ENCODE data around the gene PIWIL4. TPM values are rescaled to one million over a fixed set of nuclear protein-coding genes. Genes with fewer than 3 reads are reported as not detected.

The PIWIL4 gene
- total RNA-seq, 1 donor from 2014 or later: 7.8 TPM

DNA sequence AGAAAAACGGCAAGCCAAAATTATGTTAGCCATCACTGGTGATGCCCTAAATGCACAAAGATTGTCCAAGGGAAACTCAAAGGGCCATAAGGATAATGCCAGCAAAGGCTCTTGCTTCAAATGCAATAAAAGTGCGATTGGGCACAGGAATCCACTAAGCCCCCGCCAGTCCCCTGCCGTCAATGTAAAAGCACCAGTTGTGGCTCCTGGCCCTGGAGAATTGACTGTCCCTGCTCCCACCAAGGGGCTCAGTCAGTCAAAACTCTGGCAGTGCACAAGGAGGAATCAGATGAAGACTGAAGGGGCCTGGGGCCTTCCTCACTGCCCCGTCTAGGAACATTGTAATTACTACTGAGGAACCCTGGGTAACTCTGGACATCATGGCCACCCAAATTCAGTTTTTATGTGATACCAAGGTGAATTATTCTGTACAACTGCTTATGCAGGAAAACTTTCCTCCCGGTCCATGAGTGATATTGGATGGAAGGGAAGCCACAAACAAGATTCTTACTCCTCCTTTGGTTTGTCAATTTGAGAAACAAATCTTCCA, 85.6 kb downstream of the PIWIL4 start:
- no peak for ATAC-seq
- intact Hi-C loops (cut with DNase I): no loop called here
- DNase-seq (ENCODE audit: low spot score): no peak

DNA sequence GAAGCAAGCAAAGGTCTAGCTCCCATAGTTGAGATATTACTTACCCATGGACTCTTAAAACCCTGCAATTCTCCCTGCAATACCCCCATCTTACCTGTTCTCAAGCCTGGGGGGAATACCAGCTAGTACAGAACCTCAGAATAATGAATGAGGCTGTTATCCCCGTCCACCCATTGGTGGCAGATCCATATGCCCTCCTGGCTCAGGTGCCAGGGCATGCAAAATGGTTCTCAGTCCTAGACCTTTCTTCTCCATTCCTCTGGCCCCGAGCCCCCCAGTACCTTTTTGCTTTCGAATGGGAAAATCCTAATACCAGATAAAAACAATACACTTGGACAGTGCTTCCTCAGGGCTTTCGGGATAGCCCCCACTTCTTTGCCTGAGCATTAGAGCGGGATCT, 86.4 kb downstream of the PIWIL4 start:
- ATAC-seq: no peak
- no peak for DNase-seq (ENCODE audit: low spot score)
- intact Hi-C loops (cut with DNase I): no loop called here

DNA sequence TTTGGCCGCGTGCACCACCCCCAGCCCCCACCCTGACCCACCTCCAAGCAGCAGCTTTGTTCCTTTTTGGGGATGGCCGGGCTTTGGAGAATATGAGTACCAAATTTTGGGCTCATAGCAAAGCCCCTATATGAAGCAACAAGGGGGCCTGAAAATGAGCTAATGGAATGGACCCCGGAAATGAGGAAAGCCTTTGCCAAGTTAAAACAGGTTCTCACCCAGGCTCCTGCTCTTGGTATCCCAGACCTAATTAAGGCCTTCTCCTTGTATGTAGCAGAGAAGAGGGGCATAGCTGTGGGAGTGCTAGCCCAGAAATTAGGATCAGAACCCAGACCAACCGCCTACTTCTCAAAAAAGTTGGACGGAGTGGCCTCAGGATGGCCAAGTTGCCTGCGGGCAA, 87.0 kb downstream of the PIWIL4 start:
- intact Hi-C loops (cut with DNase I): no loop called here
- DNase-seq (ENCODE audit: low spot score) (no peak), ATAC-seq (no peak)

DNA sequence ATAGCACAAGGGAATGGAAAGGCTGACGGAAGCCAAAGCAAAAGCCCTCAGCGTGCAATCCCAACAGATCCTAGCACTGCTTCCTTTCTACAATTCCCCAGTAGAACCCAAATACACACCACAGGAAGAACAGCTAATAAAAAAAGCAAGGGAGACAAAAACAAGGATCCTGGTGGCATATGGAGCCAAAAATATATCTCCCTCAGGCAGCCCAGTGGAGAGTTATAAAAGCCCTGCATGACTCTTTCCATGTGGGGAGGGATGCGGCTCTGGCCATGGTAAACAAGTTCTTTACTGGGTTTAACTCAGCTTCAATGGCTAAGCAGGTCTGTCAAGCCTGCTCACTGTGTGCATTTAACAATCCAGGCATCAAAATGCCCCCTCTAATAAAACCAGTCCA, 88.1 kb downstream of the PIWIL4 start:
- intact Hi-C loops (cut with DNase I): no loop called here
- DNase-seq (ENCODE audit: low spot score) (no peak), ATAC-seq (no peak)

DNA sequence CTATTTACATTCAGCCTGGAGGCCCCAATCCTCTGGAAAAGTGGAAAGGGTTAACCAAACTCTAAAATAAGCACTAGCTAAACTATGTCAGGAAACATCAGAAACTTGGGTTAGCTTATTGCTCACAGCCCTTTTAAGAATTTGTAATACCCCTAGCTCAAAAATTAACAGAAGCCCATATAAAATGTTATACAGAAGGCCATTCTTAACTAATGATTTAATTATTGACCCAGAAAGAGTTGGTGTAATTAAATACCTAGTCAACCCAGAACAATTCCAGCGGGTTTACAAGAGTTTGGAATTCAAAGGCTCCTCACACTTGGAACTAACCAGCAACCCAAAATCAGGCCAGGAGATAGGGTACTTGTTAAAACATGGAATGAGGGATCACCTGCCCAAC, 88.8 kb downstream of the PIWIL4 start:
- intact Hi-C loops (cut with DNase I): no loop called here
- ATAC-seq (no peak), DNase-seq (ENCODE audit: low spot score) (no peak)

DNA sequence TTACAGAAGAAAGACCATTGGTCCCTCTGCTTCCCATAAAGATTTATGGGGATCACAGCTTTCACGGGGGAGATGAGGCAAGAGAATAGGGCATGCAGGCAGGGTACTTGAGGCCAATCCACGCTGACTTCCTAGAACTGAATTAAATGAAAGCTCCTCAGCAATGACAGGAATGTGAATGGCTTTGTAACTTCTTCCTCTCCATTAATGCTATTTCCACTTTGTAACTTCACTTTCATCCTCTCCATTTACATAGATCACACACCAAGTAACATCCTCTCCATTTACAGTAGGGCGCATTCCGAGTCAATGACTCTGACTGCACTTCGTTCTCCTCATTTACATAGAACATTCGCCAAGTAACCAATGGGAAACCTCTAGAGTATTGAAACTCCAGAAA, 89.8 kb downstream of the PIWIL4 start:
- intact Hi-C loops (cut with DNase I): no loop called here
- no peak for DNase-seq (ENCODE audit: low spot score)
- no peak for ATAC-seq

DNA sequence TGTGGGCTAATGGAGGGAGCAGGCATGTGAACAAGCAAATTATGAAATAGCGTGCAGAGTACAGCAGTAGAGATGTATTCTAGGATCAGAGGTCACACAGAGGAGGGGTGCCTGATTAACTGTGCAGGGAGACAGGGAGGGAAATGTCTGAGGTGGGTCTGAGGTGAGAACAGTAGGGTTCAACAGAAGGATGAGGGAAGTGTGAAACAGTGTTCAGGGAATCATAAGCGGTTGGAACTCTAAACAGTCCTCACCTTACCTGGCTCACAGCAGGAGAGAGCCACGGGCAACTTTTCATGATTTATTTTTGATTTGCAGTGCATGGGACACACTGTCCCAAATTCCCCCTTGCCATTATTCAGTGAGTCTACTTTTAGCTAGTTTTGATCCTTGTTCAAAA, 90.5 kb downstream of the PIWIL4 start:
- no peak for ATAC-seq
- intact Hi-C loops (cut with DNase I): no loop called here
- DNase-seq (ENCODE audit: low spot score): no peak

DNA sequence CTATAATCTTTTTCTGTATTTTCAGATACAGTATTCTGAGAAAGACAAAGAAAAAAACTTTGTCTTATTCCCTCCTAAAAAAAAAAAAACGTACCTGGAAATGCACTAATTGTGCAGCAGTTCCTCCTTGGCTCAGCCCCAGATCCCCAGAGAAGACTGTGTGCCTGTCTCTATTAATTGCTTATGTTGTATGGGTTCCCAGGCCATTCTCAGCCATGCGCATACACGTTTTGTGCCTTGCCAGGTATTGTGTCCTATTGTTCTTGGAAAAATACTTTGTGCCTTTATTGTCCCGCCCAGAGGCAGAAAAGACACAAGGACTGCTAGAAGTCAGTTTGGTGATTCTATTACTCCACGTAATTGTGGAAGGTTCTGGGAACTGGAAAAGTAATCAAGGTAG, 91.2 kb downstream of the PIWIL4 start:
- DNase-seq (ENCODE audit: low spot score): no peak
- intact Hi-C loops (cut with DNase I): no loop called here
- no peak for ATAC-seq

DNA sequence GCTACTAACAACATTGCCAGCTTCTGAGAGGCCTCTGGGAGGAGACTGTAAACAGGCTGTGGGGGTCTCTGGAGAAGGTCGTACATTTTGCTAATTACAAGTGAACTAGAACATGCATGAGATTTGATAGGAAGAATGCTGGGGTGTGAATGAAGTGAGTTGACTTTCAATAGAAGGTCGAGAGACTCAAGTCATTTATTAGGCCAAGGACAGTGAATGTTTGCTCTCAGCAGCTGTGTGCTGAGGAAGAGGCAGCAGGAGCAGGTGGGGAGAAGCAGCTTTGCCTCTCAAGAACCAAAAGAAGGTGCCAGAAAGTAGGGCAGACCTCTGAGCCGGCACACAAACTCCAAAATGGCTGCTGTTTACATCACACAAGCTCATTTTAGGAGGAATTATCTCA, 91.7 kb downstream of the PIWIL4 start:
- DNase-seq (ENCODE audit: low spot score) (no peak), ATAC-seq (no peak)
- intact Hi-C loops (cut with DNase I): no loop called here

DNA sequence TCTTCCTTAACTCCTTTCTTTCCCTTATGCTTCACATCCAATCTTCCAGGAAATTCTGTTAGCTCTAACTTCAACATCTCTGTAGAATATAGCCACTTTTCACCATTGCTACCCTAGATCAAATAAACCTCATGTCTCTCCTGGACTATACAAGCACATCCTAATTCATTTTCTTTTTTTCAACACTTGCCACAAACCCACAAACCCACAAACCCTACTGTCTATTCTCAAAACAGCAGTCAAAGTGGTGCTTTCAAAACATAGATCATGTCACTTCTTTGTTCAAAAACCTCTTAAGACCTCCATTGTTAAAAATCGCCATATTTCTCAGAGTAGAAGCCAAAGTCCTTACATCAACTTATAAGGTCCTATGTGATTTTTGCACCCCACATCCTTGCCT, 94.3 kb downstream of the PIWIL4 start:
- ATAC-seq (no peak), DNase-seq (ENCODE audit: low spot score) (no peak)
- intact Hi-C loops (cut with DNase I): no loop called here

DNA sequence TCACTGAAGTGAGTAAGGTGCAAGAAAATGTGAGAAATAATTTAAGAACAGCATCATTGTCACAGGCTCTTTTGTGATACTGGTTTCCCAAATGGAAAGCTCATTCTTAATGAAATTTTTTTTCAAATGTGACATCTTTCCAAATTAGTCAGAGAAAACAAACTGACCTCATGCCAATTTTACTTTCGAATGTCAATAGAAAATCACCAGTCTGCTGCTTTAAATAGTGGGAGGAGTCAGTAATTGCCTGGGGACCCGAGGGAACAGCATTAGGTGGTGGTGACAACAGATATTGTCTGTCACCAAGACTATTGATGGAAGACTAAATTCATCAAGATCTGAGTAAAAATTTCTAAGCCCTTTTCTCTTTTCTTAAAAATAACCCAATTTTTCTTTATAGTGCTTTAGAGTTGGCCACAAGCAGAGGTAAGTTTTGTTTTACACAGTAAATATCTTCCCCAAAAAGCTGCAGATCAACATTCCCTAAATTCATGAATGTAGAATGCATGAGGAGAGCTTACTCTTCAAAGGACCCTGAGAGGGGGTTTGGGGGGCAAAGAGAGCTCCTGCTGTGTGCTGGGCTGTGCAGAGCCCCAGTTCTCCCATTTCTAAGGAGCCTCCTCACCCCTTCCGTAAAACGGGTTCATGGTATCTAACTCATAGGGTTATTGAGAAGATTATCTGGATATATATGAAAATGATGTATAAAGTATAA, 95.1 kb downstream of the PIWIL4 start:
- intact Hi-C loops (cut with DNase I): no loop called here
- no peak for DNase-seq (ENCODE audit: low spot score)

DNA sequence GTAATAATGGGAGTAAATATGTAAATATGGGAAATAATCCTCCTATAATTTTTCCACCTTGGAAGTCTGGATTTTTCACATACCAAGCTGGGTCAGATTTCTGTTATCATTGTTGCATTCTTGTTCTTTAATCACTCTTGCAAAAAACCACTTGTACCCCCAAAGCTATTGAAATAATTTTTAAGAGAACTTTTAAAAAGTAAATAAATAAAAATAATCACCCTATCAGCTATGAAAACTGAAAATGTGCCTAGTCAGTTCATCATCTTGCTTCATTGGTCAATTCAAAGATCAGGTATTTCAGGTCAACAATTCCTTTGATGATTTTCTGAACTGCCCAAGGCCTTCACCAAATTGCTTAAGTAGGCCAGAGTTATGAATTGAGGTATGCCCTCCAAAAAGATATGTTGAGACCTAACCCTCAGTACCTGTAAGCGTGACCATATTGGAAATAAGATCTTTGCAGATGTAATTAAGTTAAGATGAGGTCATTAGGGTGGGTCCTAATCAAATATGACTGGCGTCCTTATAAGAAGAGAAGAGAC, 95.8 kb downstream of the PIWIL4 start:
- intact Hi-C loops (cut with DNase I): no loop called here
- no peak for DNase-seq (ENCODE audit: low spot score)
- no peak for ATAC-seq

More for the DNA sequence above, 95.1 kb downstream of the PIWIL4 start:
- no peak for ATAC-seq

DNA sequence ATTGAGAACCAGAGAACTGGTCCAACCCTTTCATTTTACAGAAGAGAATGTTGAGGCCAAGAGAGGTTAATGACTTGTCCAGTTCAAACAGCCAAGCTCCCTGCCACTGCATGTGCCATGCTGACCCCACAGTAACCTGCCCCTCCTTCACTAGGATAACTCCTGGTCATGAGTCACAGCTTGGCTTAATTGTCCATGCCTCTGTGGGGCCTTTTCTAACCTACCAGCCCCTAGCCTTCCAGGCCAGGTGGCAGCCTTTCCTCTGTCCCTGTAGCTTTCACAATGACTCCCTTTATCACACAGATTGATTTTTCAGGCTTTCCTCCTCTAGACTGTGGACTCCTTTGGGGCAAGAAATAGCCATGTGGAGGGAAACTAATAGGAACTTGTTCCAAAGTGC, 97.2 kb downstream of the PIWIL4 start:
- intact Hi-C loops (cut with DNase I): no loop called here
- ATAC-seq (no peak), DNase-seq (ENCODE audit: low spot score) (no peak)

DNA sequence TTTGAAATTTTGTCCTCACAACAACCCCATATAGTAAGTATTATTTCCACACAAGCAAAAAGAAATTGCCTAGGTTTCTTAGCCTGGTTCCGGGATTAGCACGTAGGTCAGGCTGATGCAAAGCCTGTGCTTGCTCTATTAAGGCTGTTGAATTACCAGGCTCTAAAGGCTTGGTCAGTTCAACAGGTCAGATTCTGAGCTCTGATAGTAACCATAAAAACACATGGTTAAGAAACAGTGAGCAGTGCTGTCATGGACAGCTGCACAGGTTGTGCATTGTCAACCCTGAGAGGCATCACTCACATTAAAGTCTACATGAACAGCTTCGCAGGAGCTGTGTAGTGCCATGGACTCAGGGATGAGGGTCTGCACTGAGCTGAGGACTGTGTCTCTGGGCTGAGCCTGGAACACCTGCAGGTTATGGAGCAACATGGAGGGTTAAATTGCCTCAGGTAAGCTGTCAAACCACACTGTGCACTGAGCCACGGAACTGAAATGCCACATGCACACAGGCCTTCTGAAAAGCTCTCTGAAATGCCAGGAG, 98.0 kb downstream of the PIWIL4 start:
- DNase-seq (ENCODE audit: low spot score) (no peak), ATAC-seq (no peak)
- intact Hi-C loops (cut with DNase I): no loop called here

DNA sequence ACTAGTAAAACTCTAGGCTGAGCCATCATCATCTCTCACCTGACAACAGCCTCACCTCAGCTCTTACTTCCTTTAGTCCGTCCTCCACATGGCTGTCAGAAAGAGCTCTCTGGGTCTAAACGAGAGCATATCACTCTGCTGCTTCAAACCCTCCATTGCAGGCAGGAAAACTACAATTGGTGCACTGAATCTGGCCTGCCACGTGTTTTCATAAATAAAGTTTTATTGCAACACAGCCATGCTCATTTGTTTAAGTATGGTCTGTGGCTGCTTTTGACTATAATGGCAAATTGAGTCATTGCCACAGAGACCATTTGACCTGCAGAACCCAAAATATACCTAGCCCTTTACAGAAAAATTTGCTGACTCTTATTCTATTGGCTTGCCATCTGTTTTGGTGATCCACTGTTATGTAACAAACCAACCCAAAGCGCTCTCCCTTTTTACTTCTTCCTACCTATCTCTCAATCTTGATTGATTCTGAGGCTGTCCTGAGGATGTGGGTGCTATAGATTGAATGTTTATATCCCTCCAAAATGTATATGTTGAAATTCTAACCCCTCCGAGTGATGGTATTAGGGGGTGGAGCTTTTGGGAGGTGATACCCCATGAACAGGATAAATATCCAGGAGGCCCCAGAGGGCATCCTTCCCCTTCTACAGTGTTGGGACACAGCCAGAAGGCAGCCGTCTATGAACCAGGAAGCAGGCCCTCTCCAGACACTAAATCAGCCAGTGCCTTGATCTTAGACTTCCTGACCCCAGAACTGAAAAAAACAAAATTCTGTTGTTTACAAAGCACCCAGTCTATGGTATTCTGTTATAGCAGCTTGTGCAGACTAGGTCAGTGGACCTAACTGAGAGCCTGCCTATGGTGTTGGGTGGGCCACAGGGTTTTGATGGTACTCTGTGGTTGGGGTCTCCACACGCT, 99.9 kb downstream of the PIWIL4 start:
- intact Hi-C loops (cut with DNase I): no loop called here
- no peak for ATAC-seq
- DNase-seq (ENCODE audit: low spot score): no peak

DNA sequence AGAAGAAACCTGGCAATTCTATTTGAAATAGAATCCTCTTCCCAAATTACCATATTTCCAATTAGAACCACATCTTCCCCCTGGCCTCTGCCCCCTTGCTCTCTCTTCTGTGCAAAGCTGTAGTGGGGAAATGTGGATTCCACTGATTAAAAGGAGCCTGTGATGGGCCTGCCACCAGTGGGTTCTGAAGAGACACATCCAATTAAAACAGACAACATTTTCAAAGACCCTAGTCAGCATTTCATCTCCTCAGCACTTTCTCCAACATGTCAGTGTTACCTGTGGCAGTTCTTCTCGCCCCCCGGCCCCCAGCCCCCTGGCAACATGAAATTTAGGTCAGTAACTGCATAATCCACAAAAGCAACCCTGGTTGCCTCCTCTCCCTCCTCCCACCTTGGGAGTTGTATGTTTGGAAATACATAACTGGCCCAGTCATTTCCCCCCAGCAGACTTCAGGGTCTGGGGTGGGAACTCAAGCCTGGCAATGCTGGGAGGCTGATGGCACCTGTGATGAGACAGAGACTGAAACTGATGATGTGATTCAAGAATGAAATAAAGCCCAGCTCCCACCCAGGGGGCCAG, 101.1 kb downstream of the PIWIL4 start:
- no peak for DNase-seq (ENCODE audit: low spot score)
- intact Hi-C loops (cut with DNase I): no loop called here
- no peak for ATAC-seq

DNA sequence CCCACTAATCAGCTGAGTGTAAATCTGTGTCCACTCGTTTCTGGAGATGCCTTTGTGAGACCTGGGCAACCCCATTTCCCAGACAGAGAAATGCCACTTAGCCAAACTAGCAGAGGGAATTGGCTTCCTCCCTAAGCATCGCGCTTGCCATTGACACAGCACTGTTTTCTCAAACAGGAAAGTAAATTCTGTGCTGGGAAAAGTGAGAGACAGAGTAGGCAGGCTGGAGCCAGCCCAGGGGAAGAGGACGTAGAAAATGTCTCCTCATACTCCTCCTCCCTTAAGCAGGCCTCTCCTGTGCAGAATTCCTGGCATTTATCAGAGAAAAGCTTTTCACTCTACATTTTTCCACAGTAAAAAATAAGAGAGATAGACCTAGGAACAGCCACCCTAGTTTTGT, 101.9 kb downstream of the PIWIL4 start:
- ATAC-seq: no peak
- DNase-seq (ENCODE audit: low spot score): no peak
- intact Hi-C loops (cut with DNase I): no loop called here

Measured in sciatic nerve (tissue), 2 donors.